ENCODE results near the gene RASGEF1C. TPM values are rescaled to one million over a fixed set of nuclear protein-coding genes. Genes with fewer than 3 reads are reported as not detected.

RASGEF1C gene
- total RNA-seq, 2 experiments from 2014 or later = not detected

DNA sequence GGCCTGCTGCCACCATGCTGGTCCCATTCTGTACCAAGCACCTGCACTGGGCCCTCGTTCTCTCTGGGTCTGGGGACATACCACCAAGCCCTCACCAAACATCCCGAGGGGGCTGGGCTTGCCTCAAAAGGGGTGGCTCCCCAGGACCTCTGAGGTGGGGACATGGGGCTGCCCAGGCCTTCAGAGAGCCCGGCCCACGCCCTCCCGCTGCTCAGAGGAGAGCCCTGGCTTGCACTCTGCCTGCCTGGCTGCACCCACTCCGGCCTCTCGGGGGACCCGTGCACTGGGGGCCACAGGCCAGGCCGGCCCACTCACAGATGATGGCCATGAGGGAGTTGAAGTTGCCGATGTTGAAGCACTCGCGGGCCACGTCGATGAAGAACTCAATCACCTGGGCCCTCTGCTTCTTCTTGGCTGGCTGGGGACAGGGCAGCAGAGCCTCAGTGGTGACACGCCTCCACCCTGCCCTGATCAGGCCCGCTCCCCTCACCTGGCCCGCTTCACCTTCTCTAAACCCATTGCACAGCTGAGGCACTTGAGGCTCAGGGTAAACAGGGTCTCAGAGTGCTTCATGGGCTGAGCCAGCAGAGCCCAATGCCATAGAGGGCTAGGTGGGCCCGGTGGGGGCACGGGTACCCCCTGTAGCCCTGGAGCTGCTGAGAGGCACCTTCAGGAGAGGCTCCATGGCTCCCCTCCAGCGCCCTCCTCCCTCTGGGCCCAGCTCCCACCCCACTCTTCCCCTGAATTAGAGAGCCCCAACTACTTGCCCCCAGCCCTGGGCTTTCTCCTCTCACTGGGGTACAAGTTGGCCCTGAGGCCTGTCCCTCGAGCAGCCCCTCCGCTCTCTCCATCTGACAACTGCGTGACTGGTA, 89.7 kb downstream of the RASGEF1C start:
- Mint-ChIP-seq H3K36me3 (no peaks in the 10 kb centered on the region), H3K27me3 (peaks cover 6% of the 10 kb centered on the region), H3K4me3 (no peak overlapping the region), H3K9me3 (no peaks in the 10 kb centered on the region), H3K27ac (no peak overlapping the region), H3K4me1 (no peaks in the 10 kb centered on the region)
- no peak for DNase-seq

GRCh38 chr5:180118391-180118791, 90.6 kb downstream of the RASGEF1C start:
- no peak overlapping the region for H3K27ac Mint-ChIP-seq
- H3K9me3 Mint-ChIP-seq = no peaks in the 10 kb centered on the region
- H3K4me1 Mint-ChIP-seq = no peaks in the 10 kb centered on the region
- H3K27me3 Mint-ChIP-seq = peaks cover 6% of the 10 kb centered on the region
- no peak overlapping the region for H3K4me3 Mint-ChIP-seq
- H3K36me3 Mint-ChIP-seq = no peaks in the 10 kb centered on the region
- DNase-seq = no peak

GRCh38 chr5:180117000-180117725, 91.8 kb downstream of the RASGEF1C start:
- Mint-ChIP-seq H3K36me3 (no peaks in the 10 kb centered on the region), H3K4me3 (no peak overlapping the region), H3K4me1 (no peaks in the 10 kb centered on the region), H3K27ac (no peak overlapping the region), H3K9me3 (no peaks in the 10 kb centered on the region), H3K27me3 (peaks cover 6% of the 10 kb centered on the region)
- DNase-seq = no peak

- no peaks in the 10 kb centered on the region for H3K36me3 Mint-ChIP-seq
- H3K27me3 Mint-ChIP-seq = peaks cover 2% of the 10 kb centered on the region
Observed at GRCh38 chr5:180116077-180116999, 92.7 kb downstream of the RASGEF1C start.

GRCh38 chr5:180115326-180116076, 93.5 kb downstream of the RASGEF1C start:
- Mint-ChIP-seq H3K9me3 (no peaks in the 10 kb centered on the region), H3K4me3 (no peak overlapping the region), H3K4me1 (no peaks in the 10 kb centered on the region), H3K27me3 (no peaks in the 10 kb centered on the region), H3K27ac (no peak overlapping the region), H3K36me3 (no peaks in the 10 kb centered on the region)
- no peak for DNase-seq

More at GRCh38 chr5:180116077-180116999, 92.7 kb downstream of the RASGEF1C start:
- DNase-seq = no peak
- H3K9me3 Mint-ChIP-seq = no peaks in the 10 kb centered on the region
- no peak overlapping the region for H3K27ac Mint-ChIP-seq
- no peak overlapping the region for H3K4me3 Mint-ChIP-seq
- no peaks in the 10 kb centered on the region for H3K4me1 Mint-ChIP-seq

DNA sequence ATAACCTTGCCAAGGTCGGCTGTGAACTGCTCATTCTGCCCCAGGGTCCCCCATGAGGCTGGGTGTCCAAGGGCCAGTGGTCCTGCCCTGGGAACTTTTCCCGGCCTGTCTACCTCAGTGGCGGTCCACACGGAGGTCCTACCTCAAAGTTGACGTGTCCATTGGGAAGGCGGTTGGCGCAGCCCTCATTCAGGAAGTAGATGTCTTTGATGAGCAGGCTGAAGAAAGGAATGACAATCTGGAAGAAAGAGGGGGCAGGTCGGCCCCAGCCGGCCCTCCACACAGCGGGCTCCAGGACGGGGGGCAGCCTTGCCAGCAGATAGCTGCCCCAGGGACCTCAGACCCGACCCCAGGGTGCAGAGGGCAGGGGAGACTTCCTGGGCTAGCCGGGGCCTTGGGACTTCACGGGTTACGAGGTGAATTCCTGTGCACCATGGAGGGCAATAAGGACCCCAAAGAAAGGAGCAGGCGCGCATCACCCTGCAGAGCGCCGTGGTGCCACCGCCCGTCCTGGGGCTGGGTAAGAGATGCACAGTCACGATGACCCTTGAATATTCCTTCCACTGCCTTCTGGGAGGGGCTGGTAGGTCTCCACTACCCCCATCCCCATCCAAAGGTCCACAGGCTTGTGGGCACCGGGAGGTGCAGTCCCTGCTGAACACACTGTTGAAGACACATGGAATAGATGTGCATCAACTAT, 94.6 kb downstream of the RASGEF1C start:
- no peak for DNase-seq
- H3K27me3 Mint-ChIP-seq = no peaks in the 10 kb centered on the region

GRCh38 chr5:180113660-180114303, 95.2 kb downstream of the RASGEF1C start:
- DNase-seq = no peak
- no peaks in the 10 kb centered on the region for H3K4me1 Mint-ChIP-seq

More for the DNA sequence above, 94.6 kb downstream of the RASGEF1C start:
- Mint-ChIP-seq H3K4me3 (no peak overlapping the region), H3K36me3 (no peaks in the 10 kb centered on the region), H3K9me3 (no peaks in the 10 kb centered on the region), H3K27ac (no peak overlapping the region), H3K4me1 (no peaks in the 10 kb centered on the region)

DNA sequence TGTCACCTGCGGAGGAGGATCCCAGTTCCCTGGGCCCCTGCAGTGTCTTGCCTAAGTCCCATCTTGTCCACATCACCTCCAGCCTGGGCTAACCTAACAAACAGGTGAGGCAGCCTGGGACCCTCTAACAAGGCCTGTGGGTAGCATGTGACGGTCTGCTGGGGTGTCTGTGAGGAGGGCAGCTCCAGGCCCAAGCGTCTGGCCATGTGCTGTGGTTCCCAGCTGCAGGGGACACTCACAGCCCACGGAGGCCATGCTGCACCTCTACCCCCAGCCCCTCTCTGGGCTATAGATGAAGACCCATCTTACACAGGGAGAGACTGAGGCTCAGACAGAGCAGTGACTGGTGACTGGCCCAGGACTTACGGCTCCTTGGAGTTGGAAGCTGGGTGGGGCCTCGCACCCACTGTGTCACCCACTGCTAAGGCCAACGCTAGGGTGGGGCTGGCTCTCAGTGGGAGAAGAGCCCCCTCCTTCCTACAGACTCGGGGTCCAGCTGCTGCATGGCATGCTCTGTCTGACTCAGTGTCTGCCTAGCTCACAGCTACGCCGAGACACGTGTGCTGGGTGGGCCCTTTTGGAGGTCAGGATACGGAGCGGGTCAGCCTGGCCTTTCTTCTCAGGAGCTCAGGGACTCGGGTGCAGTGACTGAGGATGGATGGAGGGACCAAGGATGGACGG, 96.7 kb downstream of the RASGEF1C start:
- Mint-ChIP-seq H3K27ac (no peak overlapping the region), H3K4me3 (no peak overlapping the region), H3K27me3 (peaks cover 4% of the 10 kb centered on the region), H3K4me1 (no peaks in the 10 kb centered on the region), H3K36me3 (no peaks in the 10 kb centered on the region), H3K9me3 (peaks cover 6% of the 10 kb centered on the region)
- DNase-seq = no peak

More at GRCh38 chr5:180113660-180114303, 95.2 kb downstream of the RASGEF1C start:
- Mint-ChIP-seq H3K4me3 (no peak overlapping the region), H3K27me3 (no peaks in the 10 kb centered on the region), H3K27ac (no peak overlapping the region), H3K36me3 (no peaks in the 10 kb centered on the region), H3K9me3 (no peaks in the 10 kb centered on the region)

GRCh38 chr5:180111273-180112002, 97.6 kb downstream of the RASGEF1C start:
- no peak overlapping the region for H3K27ac Mint-ChIP-seq
- no peak for DNase-seq
- no peaks in the 10 kb centered on the region for H3K36me3 Mint-ChIP-seq
- H3K4me1 Mint-ChIP-seq = no peaks in the 10 kb centered on the region
- peaks cover 13% of the 10 kb centered on the region for H3K9me3 Mint-ChIP-seq
- H3K27me3 Mint-ChIP-seq = peaks cover 4% of the 10 kb centered on the region
- no peak overlapping the region for H3K4me3 Mint-ChIP-seq

GRCh38 chr5:180109920-180110319, 99.1 kb downstream of the RASGEF1C start:
- Mint-ChIP-seq H3K9me3 (peaks cover 16% of the 10 kb centered on the region), H3K4me3 (no peak overlapping the region), H3K4me1 (no peaks in the 10 kb centered on the region), H3K27ac (no peak overlapping the region), H3K27me3 (peaks cover 4% of the 10 kb centered on the region), H3K36me3 (no peaks in the 10 kb centered on the region)
- DNase-seq = no peak

DNA sequence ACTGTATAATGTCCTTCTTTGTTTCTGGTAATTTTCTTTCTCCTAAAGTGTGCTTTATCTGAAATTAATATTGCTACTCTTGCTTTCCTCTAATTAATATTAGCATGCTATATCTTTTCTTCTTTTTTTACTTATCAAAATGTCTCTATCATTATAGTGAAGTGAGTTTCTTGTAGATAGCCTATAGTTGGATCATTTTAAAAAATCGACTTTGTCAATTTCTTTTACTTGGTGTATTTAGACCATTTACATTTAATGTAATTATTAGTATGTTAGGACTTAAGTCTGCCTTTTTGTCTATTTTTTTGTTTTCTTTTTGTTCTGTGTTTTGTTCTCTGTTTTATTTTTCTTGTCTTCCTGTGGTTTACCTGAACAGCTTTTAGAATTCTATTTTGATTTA, 102.0 kb downstream of the RASGEF1C start:
- Mint-ChIP-seq H3K36me3 (no peaks in the 10 kb centered on the region), H3K27ac (no peak overlapping the region), H3K4me1 (no peaks in the 10 kb centered on the region), H3K9me3 (peaks cover 16% of the 10 kb centered on the region), H3K27me3 (peaks cover 9% of the 10 kb centered on the region), H3K4me3 (no peak overlapping the region)
- no peak for DNase-seq

DNA sequence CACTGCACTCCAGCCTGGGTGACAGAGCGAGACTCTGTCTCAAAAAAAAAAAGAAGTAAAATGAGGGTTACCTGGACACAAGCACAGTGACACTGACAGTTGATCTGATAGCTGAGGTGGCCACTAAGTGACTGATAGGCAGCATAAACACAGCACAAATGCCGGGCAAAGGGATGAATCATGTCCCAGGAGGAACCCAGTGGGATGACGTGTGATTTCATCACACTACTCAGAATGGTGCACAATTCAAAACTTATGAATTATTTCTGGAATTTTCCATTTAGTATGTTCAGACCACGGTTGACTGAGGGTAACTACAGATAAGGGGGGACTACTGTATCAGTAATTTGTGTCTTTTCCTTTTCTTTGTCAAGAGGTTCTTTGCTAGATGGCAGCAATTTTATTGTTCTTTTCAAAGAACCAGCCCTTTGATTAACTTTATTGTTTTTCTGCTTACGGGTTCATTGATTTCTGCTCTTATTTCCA, 103.1 kb downstream of the RASGEF1C start:
- Mint-ChIP-seq H3K4me3 (no peak overlapping the region), H3K36me3 (no peaks in the 10 kb centered on the region), H3K9me3 (peaks cover 16% of the 10 kb centered on the region), H3K4me1 (no peaks in the 10 kb centered on the region), H3K27ac (no peak overlapping the region), H3K27me3 (peaks cover 9% of the 10 kb centered on the region)
- no peak for DNase-seq

Data from activated naive CD8-positive, alpha-beta T cell treated with anti-CD3 and anti-CD28 coated beads for 36 hours (primary cell).